DMS53 treated with DMSO at 0.1 percent for 48 hours (cell line): ENCODE results near the gene TM7SF3.

Experiments used
- DNase-seq: peaks from one replicate; lab custom pipeline; 2025; ENCODE audit not compliant: unreplicated experiment; lab: John Stamatoyannopoulos, UW

Gene TM7SF3

DNA sequence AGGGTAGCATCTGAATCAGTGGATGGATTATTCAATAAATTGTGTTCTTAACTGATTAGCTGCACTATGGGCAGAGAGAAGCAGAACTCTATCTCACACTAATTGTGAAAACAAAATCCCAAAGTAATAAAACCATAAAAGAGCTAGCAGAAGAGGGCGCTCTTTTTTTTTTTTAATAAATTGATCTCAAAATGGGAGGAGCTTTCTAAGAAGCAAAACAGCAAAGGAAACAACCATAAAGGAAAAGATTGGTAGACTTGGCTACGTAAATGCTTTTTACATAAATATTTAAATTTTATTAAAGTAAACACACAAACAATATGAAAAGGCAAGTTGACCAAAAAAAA, 1.5 kb upstream of the TM7SF3 start:
- DNase-seq = peak; percentile 69

DNA sequence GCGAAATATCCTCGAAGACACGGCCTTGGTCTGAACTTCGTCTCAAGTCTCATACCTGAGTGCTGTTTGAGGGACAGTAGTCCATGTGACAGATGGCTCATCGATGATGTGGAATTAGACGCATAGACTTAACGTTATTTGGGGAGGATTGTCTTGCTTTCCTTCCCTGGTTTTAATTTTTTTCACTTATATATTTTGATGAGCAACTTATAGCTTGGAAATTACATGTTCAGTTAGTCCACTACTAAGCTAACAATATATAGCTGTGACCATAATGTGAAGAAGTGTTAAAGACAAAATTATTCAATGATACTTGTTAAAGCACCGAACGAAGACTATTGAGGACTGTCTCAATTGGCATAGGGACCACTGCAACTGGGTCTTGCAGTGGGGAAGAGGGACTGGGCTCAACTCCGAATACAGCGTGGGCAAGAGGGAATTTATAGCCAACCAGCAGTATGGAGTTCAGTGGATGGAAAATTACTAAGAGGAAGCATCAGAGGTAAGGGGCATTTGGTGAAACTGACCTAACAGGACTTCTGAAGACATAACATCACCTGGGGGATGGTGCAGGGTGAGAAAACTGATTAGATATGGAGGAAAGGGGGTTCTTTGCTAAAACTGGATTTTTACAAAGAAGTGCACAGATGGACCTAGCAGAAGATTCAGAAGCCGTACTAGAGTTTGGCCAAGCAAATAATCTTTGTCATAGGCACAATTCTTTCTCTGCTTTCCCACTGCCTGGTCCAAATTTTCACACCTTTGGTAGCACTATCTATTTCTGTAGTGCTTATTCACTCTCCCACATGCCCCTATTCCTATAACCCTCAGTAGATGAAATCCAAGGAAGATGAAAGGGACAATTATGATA, 910 bp upstream of the TM7SF3 start:
- DNase-seq = peak; percentile 55

DNA sequence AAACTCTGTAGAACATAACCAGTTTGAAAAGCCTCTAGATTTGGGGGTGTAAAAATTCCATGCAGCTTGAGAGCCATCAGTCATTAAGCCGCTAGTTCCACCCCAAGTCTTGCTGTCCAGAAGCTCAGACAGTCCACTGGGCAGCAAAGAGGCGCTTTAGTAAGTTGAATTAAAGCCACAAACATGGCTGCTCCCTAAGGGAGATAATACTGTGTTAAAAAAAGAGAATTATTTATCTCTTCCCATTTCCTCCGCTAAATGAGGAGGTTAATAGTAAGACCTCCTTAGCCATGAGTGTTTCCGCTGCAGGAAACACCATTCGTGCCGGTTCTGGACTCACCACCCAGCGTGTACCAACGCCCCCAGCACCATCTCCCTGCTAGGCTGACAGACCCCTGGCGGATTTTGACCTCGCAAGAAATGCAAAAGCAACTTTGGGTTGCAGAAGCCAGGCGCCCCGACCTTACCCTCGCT, 536 bp downstream of the TM7SF3 start:
- peak; percentile 58 for DNase-seq

DNA sequence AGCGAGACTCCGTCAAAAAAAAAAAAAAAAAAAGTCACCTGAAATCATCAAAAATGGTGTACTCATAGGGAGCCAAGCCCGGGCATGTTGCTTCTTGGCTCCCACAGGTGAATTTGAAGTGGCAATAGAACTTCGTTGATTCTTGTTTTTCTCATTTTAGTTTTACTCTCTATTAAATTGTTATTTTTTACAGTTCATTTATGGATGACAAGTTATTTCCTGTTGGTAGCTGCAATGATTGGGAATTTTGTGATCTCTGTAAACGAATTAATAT, 1.3 kb downstream of the TM7SF3 start:
- DNase-seq = no peak

DNA sequence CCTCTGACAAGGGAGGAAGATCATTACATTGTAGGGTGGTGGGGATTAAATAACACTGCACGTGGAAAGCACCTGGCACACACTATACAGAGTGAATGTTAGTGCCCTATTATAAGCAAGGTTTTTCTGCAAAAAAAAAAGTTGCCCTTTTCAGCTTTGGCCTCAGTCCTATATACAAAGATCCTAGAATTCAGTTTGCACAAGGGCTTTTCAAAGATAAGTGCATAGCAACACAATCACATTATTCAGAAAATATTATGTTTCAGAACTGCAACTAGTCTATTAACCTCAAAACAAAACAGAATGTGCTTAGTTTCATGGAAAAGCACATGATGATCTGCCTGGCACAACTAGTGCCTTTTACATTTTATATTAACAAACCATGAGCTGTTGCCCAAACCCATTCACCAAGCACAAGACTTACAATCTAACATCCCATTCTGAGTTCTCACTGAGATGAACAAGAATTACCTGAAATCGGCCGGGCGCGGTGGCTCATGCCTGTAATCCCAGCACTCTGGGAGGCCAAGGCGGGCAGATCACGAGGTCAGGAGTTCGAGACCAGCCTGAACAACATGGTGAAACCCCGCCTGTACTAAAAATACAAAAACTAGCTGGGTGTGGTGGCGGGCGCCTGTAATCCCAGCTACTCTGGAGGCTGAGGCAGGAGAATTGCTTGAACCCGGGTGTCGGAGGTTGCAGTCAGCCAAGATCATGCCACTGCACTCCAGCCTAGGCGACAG, 1.8 kb downstream of the TM7SF3 start:
- no peak for DNase-seq

DNA sequence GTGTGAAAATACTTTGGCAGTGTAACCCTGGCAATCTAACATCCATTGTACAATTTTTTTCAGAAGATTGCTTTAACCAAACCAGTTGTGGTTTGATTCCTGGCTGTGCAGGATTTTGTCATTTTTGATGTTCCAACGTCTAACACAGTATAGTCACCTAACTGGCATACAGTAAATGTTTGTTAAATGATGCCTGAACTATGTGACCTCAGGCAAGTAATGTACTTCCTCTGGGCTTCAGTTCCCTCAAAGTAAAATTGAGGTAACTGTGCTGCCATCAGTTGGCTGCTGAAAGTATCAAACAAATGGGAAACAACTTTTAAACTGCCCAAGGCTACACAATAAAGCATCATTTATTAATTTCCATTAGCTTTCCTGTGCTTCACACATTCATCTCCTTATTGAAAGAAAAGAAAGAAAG, 4.3 kb downstream of the TM7SF3 start:
- DNase-seq = no peak

DNA sequence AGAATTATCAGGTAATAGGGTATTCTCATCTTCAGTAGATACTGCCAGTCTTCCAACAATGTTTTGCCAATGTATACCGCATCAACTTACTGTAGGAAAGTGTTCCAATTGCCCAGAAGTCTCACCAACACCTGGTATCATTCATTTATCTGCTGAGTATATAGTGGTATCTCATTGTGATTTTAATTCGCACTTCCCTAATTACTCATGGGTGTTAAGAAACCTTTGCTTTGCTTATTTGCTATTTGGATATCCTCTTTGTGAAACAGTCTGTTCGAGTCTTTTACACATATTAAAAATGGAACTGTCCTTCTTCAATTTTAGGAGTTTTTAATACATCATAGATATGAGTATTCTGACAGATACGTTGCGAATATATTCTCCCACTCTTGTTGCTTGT, 6.1 kb downstream of the TM7SF3 start:
- no peak for DNase-seq

DNA sequence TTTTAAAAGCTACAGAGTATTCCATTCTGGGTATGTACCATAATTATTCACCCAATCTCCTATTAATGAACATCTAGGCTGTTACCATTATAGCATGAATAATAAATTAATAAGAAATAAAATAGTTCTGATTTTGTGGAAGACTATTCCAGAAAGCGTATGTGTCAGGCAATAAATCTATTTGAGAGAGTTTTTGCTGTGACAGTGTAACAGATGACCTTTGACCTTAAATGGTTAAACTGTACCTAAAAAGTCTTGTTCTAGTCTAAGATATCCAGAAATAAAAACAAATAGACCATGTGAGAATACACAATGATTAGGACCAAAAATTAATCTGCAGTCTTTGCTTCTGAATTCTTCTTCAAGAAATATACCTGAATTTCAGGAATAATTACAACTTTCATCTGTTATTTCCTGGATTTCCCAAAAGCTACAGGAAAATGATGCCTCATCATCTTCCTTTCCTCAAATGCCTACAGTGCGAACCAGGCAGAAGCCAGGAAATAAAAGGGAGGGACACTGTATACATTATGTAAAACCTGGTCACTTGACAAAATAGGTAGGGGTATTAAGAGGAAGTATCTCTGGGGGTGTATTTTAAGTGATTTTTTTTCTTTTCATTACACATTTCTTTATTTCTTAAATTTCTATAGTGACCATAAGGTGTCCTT, 7.3 kb downstream of the TM7SF3 start:
- DNase-seq = no peak

DNA sequence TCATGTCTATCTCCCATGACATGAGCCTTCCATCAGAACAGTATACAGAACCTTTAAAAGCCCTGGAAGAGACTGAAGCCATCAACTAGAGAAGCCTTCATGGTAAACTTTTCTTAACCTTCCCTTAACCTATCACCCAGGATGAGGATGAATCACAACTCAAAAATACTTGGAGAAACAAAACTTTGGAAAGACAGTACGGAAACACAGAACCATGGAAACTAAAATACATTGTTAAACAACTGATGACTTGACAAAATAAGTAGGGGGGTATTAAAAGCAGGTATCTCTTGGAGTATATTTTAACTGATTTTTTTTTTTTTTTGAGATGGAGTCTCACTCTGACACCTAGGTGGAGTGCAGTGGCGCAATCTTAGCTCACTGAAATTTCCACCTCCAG, 8.7 kb downstream of the TM7SF3 start:
- no peak for DNase-seq

DNA sequence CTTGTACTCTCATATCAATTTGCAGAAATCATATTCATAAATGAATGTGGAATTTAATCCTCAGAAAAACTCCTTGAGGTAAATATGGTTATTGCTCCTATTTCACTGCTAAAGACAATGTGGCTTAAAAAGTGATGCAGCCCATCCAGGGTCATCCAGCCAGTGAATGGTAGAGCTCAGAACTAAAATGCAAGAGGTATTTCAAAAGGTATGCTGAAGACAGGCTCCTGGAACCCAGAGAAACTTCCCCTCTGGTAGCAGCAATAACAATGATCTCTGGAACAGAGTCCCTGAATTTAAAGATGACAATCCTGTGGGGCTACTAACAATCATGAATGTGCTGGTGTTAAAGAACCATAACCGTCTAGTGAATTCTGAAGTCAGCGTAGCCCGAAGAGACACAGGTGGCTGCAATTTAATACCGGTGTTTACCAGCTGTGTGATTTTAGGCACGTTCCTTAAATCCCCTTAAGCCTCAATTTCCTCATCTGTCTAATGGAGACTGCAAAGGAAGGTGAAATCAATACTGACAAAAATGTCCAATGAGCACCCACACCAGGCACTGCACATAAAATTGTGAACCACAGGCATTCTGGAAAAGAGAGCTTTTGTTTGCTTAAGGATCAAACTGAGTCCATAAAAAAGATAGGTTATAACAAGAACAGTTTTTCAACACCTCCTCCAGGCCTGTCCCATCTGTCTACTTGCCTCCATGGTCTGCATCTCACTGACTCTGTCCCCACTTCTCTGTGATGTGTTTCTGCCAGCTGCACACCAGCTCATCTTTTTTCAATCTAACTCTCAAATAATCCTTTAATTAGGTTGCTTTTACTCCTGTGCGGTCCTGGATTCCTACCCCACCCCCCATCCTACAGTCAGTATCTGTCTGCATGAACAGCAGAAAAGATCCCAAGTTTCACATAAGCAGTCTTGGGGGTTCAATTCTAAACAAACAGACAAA, 10.5 kb downstream of the TM7SF3 start:
- peak; percentile 79 for DNase-seq

DNA sequence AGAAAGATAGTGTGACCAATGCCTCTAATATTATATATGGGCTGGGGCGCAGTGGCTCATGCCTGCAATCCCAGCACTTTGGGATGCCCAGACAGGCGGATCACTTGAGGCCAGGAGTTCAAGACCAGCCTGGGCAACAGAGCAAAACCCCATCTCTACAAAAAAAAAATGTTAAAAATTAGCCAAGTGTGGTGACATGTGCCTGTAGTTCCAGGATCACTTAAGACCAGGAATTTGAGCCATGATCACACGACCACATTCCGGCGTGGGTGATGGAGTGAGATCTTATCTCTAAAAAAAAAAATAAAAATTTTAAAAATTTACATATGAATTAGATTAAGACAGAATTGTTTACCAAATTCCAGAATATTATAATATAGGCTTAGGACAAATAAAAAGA, 12.0 kb downstream of the TM7SF3 start:
- no peak for DNase-seq

DNA sequence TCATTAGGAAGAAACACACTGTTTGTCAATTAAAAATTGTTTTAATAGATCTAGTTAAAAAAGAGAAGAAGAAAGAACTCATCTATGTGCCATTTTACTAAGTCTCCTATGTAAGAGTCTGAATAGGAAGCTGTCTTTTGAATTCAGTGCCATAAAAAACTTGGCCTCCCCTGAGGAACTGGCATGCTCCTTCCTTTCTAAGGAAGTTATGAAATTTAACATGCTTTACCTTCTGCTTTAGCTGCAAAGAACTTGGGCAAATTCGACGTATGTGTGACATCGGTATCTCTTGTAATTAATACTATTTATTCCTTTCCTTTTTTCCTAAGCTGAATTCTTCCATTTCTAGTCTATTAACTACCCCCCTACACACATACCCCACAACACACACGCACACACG, 12.5 kb downstream of the TM7SF3 start:
- no peak for DNase-seq

DNA sequence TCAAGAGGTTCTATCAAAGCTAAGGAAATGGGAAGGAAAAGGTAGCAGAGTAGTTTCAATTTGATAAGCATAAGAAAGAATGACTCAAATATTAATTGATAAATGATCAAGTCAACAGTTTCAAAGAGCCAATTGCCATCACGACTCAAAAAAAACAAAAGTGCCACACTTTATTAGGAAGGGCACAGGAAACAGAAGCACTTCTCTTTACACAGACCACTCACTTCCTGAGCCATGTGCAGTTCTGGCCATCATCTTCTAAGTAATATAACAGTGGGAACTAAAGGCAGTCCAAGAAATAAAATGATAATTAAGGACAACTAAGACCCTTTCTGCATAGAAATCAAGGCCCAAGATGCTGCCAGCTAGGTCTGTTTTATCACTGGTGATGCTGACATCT, 13.2 kb downstream of the TM7SF3 start:
- no peak for DNase-seq

DNA sequence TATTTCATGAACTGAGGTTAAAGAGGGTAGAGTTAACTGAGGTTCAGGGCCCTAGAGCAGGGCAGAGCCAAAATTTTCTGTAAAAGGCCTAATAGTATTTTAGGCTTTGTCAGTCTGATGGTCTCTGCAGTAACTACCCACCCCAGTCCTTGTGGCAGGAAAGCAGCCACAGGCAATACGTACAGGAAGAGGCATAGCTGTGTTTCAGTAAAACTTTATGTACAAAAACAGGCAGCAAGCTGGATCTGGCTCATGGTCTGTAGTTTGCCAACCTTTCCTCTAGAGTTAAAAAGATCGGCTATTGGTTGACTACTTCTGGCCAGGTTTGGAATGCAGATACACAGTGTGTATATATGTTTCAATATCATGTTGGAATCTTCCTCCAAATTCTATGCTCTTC, 17.2 kb downstream of the TM7SF3 start:
- DNase-seq = no peak

DNA sequence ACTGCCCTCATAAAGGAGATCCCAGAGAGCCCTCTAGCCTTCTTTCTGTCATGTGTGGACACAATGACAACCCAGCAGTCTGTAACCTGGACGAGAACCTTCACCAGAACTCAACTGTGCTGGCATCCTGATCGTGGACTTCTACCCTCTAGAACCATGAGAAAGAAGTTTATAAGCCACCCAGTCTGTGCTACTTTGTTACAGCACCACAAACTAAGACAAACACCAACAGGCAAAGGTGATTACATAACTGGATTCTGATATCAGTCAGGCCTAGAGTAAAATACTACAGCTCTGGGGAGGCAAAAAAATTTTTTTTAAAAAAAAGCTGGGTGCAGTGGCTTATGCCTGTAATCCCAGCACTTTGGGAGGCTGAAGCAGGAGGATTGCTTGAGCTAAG, 18.5 kb downstream of the TM7SF3 start:
- no peak for DNase-seq

DNA sequence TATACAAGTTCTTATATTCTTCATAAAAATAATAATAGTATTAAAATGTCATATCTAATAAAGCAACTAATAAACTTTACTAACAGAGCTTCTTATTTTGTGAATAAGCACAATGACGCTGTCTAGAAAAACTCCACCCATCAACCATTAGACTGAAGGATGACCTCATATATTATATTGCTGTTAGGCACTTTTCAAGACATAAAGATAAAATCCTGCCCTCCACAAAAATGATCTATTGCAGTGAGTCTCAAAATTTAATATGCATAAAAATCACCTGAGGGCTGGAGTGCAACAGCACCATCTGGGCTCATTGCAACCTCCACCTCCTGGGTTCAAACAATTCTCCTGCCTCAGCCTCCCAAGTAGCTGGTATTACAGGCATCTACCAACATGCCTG, 20.1 kb downstream of the TM7SF3 start:
- no peak for DNase-seq

DNA sequence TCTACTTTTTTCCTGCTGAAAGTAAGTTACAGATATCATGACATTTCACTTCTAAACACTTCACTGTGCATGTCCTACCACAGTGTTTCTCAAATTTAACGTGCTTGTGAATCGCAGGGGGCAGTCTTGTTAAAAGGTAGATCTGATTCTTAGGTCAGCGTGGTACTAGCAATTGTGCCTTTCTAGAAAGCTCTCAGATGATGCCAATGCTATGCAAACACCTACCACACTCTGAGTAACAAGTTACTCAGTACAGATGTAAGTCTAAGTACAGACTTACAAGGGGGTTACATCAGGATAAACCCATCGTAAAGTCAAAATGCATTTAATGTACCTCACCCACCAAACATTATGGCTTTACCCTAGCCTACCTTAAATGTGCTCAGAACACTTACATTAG, 22.4 kb downstream of the TM7SF3 start:
- no peak for DNase-seq

DNA sequence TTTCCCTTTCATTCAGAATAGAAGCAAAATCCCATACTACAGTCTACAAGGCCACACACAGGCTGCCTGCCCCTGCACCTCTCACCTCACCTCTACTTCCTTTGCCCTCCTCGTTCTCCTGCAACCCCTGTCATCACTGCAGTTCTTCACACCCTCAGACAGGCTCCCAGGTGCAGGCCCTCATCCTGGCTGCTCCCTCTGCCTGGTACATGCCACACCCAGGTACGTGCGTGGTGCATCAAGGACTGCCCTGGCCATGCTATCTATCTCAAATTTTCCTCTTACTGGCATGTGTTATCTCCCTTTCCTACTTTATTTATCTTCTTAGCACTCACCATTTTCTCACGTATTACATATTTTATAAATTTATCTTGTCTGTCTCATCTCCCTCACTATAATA, 24.3 kb downstream of the TM7SF3 start:
- DNase-seq = no peak

DNA sequence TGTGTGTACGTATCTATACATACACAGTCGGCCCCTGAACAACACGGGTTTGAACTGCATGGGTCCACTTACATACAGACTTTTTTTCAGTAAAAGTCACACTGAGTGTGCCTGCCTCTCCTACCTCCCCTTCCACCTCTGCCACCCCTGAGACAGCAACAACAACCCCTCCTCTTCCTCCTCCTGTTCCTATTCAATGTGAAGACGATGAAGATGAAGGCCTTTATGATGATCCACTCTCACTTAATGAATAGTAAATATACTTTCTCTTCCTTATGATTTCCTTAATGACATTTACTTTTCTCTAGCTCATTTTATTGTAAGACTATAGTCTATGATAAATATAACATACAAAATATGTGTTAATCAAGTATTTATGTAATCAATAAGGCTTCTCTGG, 25.5 kb downstream of the TM7SF3 start:
- DNase-seq = no peak

DNA sequence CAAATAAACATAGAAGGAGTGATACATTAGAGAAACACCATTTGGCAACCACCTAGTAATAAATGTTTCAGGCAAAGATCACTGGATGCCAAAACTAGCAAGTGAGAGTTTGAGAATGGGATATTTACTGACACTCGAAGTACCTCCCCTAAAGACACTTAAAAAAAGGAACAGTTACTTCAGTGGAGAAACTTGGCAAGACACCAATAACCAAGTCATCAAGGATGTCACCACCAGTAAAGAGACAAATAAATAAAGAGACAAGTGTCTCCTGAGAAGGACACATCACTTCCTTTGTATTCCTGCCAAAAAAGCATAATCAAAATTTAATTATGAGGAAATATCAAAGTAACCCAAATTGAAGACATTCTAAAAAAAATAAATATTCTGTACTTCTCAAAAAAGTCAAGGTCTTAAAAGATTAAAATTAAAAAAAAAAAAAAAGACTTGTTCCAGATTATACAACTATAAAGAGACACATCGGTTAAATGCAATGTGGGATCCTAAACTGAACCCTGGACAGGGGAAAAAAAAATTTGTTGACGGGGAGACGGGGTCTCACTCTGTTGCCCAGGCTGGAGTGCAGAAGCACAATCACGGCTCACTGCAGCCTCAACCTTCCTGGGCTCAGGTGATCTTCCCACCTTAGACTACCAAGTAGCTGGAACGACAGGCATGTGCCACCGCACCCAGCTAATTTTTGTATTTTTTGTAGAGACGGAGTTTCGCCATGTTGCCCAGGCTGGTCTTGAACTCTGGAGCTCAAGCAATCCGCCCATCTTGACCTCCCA, 26.4 kb downstream of the TM7SF3 start:
- DNase-seq = peak; percentile 22
